ENCODE results near the gene FOXD4.
"Not testable (repeated sequence)": the region's sequence is repeated elsewhere in the genome, so short reads cannot be mapped to it uniquely, and the experiment has no call there.

DNA sequence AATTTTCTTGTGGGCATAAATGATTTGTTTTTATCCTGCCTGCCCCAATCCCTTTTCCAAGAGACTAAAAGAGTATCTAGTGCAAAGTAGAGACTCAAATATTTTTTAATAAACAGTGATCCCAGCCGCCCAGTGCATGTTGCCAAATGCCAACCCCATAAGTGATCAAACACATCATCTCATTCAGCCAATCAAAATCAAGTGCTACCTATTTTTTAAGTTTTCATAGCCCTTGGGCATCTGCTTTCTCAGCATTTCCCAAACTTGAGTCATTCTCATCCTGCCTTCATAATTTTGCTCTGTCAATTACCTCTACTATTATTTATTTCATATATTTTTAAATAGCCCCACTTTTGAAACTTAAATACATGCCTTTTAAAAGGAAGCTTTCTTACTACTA, 27.4 kb downstream of the FOXD4 start:
- not testable (repeated sequence) for TF ChIP-seq TAF1 (IDR thresholded peaks at IDR 0.05; ENCODE audit: low read depth, low read length); POLR2AphosphoS5 (IDR thresholded peaks at IDR 0.05; ENCODE audit: low read depth, low read length); POLR2A (IDR thresholded peaks at IDR 0.05; ENCODE audit: low read depth, low read length); POU2F2 (IDR thresholded peaks at IDR 0.05; ENCODE audit: low read depth, low read length); PAX5 (IDR thresholded peaks at IDR 0.05; ENCODE audit: insufficient read depth, low read length, severe bottlenecking)
